GM19438 (cell line): ENCODE measurements around the gene MB.
"Not testable (repeated sequence)": the region's sequence is repeated elsewhere in the genome, so short reads cannot be mapped to it uniquely, and the experiment has no call there.

Experiments used
- ATAC-seq: cut with Tn5 transposase; IDR thresholded peaks from one replicate; pipeline ENCODE4 v1.9.1; 2021; ENCODE audit warnings: low read depth; ENCODE audit not compliant: unreplicated experiment

Gene MB

GRCh38 chr22:35638001-35638400 is 20.9 kb upstream of the MB start:
- ATAC-seq = no peak

- no peak for ATAC-seq
Measured at GRCh38 chr22:35637254-35637653, 20.1 kb upstream of the MB start.

GRCh38 chr22:35634943-35635540 is 17.9 kb upstream of the MB start:
- no peak for ATAC-seq

GRCh38 chr22:35634015-35634414 is 16.9 kb upstream of the MB start:
- no peak for ATAC-seq

- ATAC-seq = no peak
Measured at GRCh38 chr22:35633520-35633919, 16.4 kb upstream of the MB start.

- no peak for ATAC-seq
Measured at GRCh38 chr22:35632935-35633334, 15.8 kb upstream of the MB start.

GRCh38 chr22:35631597-35631996 is 14.5 kb upstream of the MB start:
- no peak for ATAC-seq

- ATAC-seq = no peak
Measured at GRCh38 chr22:35630891-35631290, 13.8 kb upstream of the MB start.

- ATAC-seq = no peak
Measured at GRCh38 chr22:35630387-35630793, 13.3 kb upstream of the MB start.

- no peak for ATAC-seq
Measured at GRCh38 chr22:35629406-35630216, 12.5 kb upstream of the MB start.

- no peak for ATAC-seq
Measured at GRCh38 chr22:35628732-35629131, 11.6 kb upstream of the MB start.

GRCh38 chr22:35627267-35628041 is 10.3 kb upstream of the MB start:
- ATAC-seq = no peak

- no peak for ATAC-seq
Measured at GRCh38 chr22:35625763-35626432, 8.8 kb upstream of the MB start.

GRCh38 chr22:35624547-35624946 is 7.4 kb upstream of the MB start:
- no peak for ATAC-seq

GRCh38 chr22:35623885-35624284 is 6.8 kb upstream of the MB start:
- ATAC-seq = not testable (repeated sequence)

GRCh38 chr22:35622191-35622913 is 5.2 kb upstream of the MB start:
- ATAC-seq = no peak

- ATAC-seq = no peak
Measured at GRCh38 chr22:35621451-35621850, 4.3 kb upstream of the MB start.

- ATAC-seq = no peak
Measured at GRCh38 chr22:35620624-35621251, 3.6 kb upstream of the MB start.

GRCh38 chr22:35619336-35620094 is 2.4 kb upstream of the MB start:
- ATAC-seq = no peak
